ENCODE data around the gene C1QL4.

DNA sequence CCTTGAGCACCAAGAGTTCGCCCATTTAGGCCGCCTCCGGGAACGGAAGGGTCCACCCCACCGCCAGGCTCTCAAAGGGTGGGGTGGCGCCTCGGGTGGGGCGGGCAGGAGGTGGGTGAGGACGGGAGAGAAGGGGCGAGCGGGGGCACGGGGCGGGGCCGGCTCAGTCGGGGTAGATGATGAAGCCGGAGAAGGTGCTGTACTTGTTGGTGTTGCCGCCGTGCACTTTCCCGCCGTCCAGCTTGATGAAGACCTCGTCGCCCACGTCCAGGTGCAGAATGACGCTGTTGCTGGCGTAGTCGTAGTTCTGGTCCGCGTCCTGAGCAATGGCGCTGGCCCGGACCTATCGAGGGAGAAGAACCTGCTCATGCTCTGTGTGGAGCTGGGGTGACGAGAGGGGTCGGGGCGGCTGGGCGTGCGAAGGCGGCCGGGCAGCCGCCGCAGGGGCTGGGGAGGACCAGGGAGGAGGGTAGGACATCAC lies 4.1 kb downstream of the C1QL4 start:
- TF ChIP-seq CHD4 (IDR thresholded peaks at IDR 0.05; ENCODE audit: insufficient read depth, insufficient replicate concordance, low read depth, low read length, poor library complexity, severe bottlenecking): no peak
- TF ChIP-seq KHSRP (IDR thresholded peaks at IDR 0.05): no peak
- no peak for TF ChIP-seq NR2F6 (CRISPR knock-in tag; IDR thresholded peaks at IDR 0.05)
- TF ChIP-seq GATAD2A (IDR thresholded peaks at IDR 0.05): no peak
- TF ChIP-seq, protein P1, sequence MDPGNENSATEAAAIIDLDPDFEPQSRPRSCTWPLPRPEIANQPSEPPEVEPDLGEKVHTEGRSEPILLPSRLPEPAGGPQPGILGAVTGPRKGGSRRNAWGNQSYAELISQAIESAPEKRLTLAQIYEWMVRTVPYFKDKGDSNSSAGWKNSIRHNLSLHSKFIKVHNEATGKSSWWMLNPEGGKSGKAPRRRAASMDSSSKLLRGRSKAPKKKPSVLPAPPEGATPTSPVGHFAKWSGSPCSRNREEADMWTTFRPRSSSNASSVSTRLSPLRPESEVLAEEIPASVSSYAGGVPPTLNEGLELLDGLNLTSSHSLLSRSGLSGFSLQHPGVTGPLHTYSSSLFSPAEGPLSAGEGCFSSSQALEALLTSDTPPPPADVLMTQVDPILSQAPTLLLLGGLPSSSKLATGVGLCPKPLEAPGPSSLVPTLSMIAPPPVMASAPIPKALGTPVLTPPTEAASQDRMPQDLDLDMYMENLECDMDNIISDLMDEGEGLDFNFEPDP (CRISPR knock-in tag; IDR thresholded peaks at IDR 0.05): no peak
- TF ChIP-seq, protein P2, sequence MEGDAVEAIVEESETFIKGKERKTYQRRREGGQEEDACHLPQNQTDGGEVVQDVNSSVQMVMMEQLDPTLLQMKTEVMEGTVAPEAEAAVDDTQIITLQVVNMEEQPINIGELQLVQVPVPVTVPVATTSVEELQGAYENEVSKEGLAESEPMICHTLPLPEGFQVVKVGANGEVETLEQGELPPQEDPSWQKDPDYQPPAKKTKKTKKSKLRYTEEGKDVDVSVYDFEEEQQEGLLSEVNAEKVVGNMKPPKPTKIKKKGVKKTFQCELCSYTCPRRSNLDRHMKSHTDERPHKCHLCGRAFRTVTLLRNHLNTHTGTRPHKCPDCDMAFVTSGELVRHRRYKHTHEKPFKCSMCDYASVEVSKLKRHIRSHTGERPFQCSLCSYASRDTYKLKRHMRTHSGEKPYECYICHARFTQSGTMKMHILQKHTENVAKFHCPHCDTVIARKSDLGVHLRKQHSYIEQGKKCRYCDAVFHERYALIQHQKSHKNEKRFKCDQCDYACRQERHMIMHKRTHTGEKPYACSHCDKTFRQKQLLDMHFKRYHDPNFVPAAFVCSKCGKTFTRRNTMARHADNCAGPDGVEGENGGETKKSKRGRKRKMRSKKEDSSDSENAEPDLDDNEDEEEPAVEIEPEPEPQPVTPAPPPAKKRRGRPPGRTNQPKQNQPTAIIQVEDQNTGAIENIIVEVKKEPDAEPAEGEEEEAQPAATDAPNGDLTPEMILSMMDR (IDR thresholded peaks at IDR 0.05 in 2 of 3, conservative IDR thresholded peaks at IDR 0.05 in 1 of 3; ENCODE audit: insufficient read depth in 2 of 3, low read depth in 1 of 3, low read length in 3 of 3): no peak
- TF ChIP-seq MAZ (CRISPR knock-in tag; conservative IDR thresholded peaks at IDR 0.05 in 1 of 2, IDR thresholded peaks at IDR 0.05 in 1 of 2): no peak
- no peak for TF ChIP-seq NUFIP1 (IDR thresholded peaks at IDR 0.05; ENCODE audit: partially characterized antibody)
- no peak for TF ChIP-seq HDAC8 (tag; IDR thresholded peaks at IDR 0.05)
- TF ChIP-seq, protein P3, sequence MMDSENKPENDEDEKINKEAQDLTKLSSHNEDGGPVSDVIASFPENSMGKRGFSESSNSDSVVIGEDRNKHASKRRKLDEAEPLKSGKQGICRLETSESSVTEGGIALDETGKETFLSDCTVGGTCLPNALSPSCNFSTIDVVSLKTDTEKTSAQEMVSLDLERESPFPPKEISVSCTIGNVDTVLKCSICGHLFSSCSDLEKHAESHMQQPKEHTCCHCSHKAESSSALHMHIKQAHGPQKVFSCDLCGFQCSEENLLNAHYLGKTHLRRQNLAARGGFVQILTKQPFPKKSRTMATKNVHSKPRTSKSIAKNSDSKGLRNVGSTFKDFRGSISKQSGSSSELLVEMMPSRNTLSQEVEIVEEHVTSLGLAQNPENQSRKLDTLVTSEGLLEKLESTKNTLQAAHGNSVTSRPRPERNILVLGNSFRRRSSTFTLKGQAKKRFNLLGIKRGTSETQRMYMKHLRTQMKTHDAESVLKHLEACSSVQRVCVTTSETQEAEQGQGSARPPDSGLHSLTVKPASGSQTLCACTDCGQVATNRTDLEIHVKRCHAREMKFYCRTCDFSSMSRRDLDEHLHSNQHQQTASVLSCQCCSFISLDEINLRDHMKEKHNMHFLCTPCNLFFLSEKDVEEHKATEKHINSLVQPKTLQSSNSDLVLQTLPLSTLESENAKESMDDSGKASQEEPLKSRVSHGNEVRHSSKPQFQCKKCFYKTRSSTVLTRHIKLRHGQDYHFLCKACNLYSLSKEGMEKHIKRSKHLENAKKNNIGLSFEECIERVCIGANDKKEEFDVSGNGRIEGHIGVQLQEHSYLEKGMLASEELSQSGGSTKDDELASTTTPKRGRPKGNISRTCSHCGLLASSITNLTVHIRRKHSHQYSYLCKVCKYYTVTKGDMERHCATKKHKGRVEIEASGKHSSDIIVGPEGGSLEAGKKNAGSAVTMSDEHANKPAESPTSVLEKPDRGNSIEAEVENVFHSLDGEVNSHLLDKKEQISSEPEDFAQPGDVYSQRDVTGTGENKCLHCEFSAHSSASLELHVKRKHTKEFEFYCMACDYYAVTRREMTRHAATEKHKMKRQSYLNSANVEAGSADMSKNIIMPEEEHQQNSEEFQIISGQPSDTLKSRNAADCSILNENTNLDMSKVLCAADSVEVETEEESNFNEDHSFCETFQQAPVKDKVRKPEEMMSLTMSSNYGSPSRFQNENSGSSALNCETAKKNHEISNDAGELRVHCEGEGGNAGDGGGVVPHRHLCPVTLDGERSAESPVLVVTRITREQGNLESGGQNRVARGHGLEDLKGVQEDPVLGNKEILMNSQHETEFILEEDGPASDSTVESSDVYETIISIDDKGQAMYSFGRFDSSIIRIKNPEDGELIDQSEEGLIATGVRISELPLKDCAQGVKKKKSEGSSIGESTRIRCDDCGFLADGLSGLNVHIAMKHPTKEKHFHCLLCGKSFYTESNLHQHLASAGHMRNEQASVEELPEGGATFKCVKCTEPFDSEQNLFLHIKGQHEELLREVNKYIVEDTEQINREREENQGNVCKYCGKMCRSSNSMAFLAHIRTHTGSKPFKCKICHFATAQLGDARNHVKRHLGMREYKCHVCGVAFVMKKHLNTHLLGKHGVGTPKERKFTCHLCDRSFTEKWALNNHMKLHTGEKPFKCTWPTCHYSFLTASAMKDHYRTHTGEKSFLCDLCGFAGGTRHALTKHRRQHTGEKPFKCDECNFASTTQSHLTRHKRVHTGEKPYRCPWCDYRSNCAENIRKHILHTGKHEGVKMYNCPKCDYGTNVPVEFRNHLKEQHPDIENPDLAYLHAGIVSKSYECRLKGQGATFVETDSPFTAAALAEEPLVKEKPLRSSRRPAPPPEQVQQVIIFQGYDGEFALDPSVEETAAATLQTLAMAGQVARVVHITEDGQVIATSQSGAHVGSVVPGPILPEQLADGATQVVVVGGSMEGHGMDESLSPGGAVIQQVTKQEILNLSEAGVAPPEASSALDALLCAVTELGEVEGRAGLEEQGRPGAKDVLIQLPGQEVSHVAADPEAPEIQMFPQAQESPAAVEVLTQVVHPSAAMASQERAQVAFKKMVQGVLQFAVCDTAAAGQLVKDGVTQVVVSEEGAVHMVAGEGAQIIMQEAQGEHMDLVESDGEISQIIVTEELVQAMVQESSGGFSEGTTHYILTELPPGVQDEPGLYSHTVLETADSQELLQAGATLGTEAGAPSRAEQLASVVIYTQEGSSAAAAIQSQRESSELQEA (IDR thresholded peaks at IDR 0.05; ENCODE audit: low read depth): no peak
- TF ChIP-seq MYNN (IDR thresholded peaks at IDR 0.05): no peak
- TF ChIP-seq MYNN (CRISPR knock-in tag; IDR thresholded peaks at IDR 0.05): no peak
- no peak for TF ChIP-seq HMGN3 (IDR thresholded peaks at IDR 0.05; ENCODE audit: borderline replicate concordance, extremely low read depth, insufficient read length, low read depth, low read length)
- TF ChIP-seq TEAD4 (IDR thresholded peaks at IDR 0.05; ENCODE audit: low read length): no peak
- no peak for TF ChIP-seq TEAD4 (CRISPR knock-in tag; IDR thresholded peaks at IDR 0.05; ENCODE audit: borderline replicate concordance)
- TF ChIP-seq, protein P4, sequence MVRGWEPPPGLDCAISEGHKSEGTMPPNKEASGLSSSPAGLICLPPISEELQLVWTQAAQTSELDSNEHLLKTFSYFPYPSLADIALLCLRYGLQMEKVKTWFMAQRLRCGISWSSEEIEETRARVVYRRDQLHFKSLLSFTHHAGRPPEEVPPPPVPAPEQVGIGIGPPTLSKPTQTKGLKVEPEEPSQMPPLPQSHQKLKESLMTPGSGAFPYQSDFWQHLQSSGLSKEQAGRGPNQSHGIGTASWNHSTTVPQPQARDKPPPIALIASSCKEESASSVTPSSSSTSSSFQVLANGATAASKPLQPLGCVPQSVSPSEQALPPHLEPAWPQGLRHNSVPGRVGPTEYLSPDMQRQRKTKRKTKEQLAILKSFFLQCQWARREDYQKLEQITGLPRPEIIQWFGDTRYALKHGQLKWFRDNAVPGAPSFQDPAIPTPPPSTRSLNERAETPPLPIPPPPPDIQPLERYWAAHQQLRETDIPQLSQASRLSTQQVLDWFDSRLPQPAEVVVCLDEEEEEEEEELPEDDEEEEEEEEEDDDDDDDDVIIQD (CRISPR knock-in tag; IDR thresholded peaks at IDR 0.05): no peak

Measured in K562 (cell line).